OCI-LY7 (cell line): ENCODE measurements around the gene PPM1N. TPM values are rescaled to one million over a fixed set of nuclear protein-coding genes. Genes with fewer than 3 reads are reported as not detected.

Experiments
- BruUV-seq: library from RNA; stranded (reverse); fragments of 400-500 nt; replicated peaks from 2 replicates; lab custom pipeline; 2021; lab: Mats Ljungman, UMichigan
- CTCF ChIA-PET: fragments of 300-600 bp; sonication (Branson Sonifier 250); formaldehyde crosslinking; loops from one replicate; lab custom pipeline; 2022; ENCODE audit warnings: antibody characterized with exemption; ENCODE audit not compliant: unreplicated experiment; lab: Charles Lee
- POLR2A ChIA-PET: fragments of 300-600 bp; sonication (Branson Sonifier 250); formaldehyde crosslinking; loops from one replicate; lab custom pipeline; 2022; ENCODE audit warnings: antibody characterized with exemption; lab: Charles Lee
- DNase-seq: peaks from one replicate; pipeline ENCODE4 v3.0.0-alpha.2; 2015; ENCODE audit warnings: low spot score
- H2AFZ ChIP-seq: fragments of 200-600 bp; sonication (generic), shearing (Covaris generic); 2 replicates; pipeline ENCODE4 v1.6.1; 2014; ENCODE audit warnings: mild to moderate bottlenecking, antibody characterized with exemption, low read length, moderate library complexity
- H3K27ac ChIP-seq: fragments of 200-600 bp; sonication (generic); 2 replicates; pipeline ENCODE4 v1.5.1; 2014; ENCODE audit warnings: mixed run types, low read depth, mild to moderate bottlenecking, moderate library complexity, low read length, inconsistent platforms; ENCODE audit not compliant: poor library complexity, severe bottlenecking
- H3K36me3 ChIP-seq: fragments of 200-600 bp; sonication (generic); 2 replicates; pipeline ENCODE4 v1.6.1; 2014; ENCODE audit warnings: mild to moderate bottlenecking, antibody characterized with exemption, low read length, moderate library complexity, mixed read lengths; ENCODE audit not compliant: insufficient read depth
- H3K4me1 ChIP-seq: fragments of 200-600 bp; sonication (generic); 2 replicates; pipeline ENCODE4 v1.5.1; 2014; ENCODE audit warnings: mild to moderate bottlenecking, low read length; ENCODE audit not compliant: insufficient read depth, poor library complexity, severe bottlenecking
- H3K4me2 ChIP-seq: fragments of 200-600 bp; sonication (generic); 2 replicates; pipeline ENCODE4 v1.6.1; 2014; ENCODE audit warnings: mild to moderate bottlenecking, low read length
- H3K4me3 ChIP-seq: fragments of 200-600 bp; sonication (generic); 2 replicates; pipeline ENCODE4 v1.5.1; 2014; ENCODE audit warnings: mild to moderate bottlenecking, low read depth, low read length; ENCODE audit not compliant: poor library complexity, severe bottlenecking
- H3K79me2 ChIP-seq: fragments of 200-600 bp; sonication (generic); 2 replicates; pipeline ENCODE4 v1.6.1; 2016; ENCODE audit warnings: low read depth, mild to moderate bottlenecking, low read length, moderate library complexity, mixed read lengths; ENCODE audit not compliant: insufficient read depth
- H3K9me2 ChIP-seq: fragments of 200-600 bp; sonication (generic); 2 replicates; pipeline ENCODE4 v1.6.1; 2016; ENCODE audit warnings: mild to moderate bottlenecking, low read length, mixed read lengths; ENCODE audit not compliant: insufficient read depth
- H3K9me3 ChIP-seq: fragments of 200-600 bp; sonication (generic); 2 replicates; pipeline ENCODE4 v1.6.1; 2014; ENCODE audit warnings: mild to moderate bottlenecking, mixed run types, low read length, mixed read lengths
- H4K20me1 ChIP-seq: fragments of 200-600 bp; sonication (generic); 2 replicates; pipeline ENCODE4 v1.6.1; 2014; ENCODE audit warnings: mild to moderate bottlenecking, antibody characterized with exemption, low read length, moderate library complexity, mixed read lengths; ENCODE audit not compliant: insufficient read depth
- EZH2phosphoT487 ChIP-seq: fragments of 200-600 bp; sonication (generic); IDR thresholded peaks from 2 replicates; pipeline ENCODE4 v1.6.1; 2018; ENCODE audit warnings: low read depth, borderline replicate concordance, mild to moderate bottlenecking, mixed run types, antibody characterized with exemption, low read length, moderate library complexity, mixed read lengths
- intact Hi-C: fragments of 100-400 bp; cut with micrococcal nuclease; formaldehyde crosslinking; loops from one replicate; pipeline ENCODE4 v1.10.0; 2022; ENCODE audit not compliant: unreplicated experiment
- total RNA-seq, 2 experiments: library from RNA; depleted of rRNA in 1 of 2; stranded (reverse); fragments of >200 nt in 1 of 2; shearing (Covaris generic) in 1 of 2; gene quantifications; 2 replicates each; pipeline ENCODE4 v1.2.3, GENCODE V29; 2014 to 2022
- TF ChIP-seq, protein P1 (sequence below): fragments of 200-600 bp; sonication (generic); conservative IDR thresholded peaks from 2 replicates; pipeline ENCODE4 v1.5.1; 2014; ENCODE audit warnings: mild to moderate bottlenecking, antibody characterized with exemption, low read length, moderate library complexity, mixed read lengths

Gene PPM1N
- total RNA-seq, 2 experiments from 2014 or later: 1.6 to 2.8 TPM

GRCh38 chr19:45469945-45470761 lies 28.1 kb upstream of the PPM1N start:
- POLR2A ChIA-PET: interaction anchor here (1.4 to 1.8 kb wide), 2 partner anchors 8 to 13 kb away, joined by 3 to 7 read pairs; no protein-coding TSS in a partner anchor

GRCh38 chr19:45470762-45471081 lies 27.5 kb upstream of the PPM1N start:
- H3K36me3 ChIP-seq: no peaks in the 10 kb centered on the region
- peaks cover 24% of the 10 kb centered on the region for H3K4me1 ChIP-seq
- intact Hi-C loops: no loop called here
- no peak overlapping the region for H3K27ac ChIP-seq
- H3K4me2 ChIP-seq: peak overlapping the region; percentile 96; the same call in 1 of the 2 replicates
- ChIA-PET POLR2A (no interaction called here), CTCF (no interaction called here)
- DNase-seq: no peak
- no peaks in the 10 kb centered on the region; the same call in 1 of the 2 replicates for H3K79me2 ChIP-seq
- H3K4me3 ChIP-seq: no peak overlapping the region
- no peaks in the 10 kb centered on the region for H3K9me3 ChIP-seq
- no peak overlapping the region for H2AFZ ChIP-seq
- BruUV-seq: no TSS peak
- H3K9me2 ChIP-seq: no peaks in the 10 kb centered on the region
- TF ChIP-seq, protein P1, sequence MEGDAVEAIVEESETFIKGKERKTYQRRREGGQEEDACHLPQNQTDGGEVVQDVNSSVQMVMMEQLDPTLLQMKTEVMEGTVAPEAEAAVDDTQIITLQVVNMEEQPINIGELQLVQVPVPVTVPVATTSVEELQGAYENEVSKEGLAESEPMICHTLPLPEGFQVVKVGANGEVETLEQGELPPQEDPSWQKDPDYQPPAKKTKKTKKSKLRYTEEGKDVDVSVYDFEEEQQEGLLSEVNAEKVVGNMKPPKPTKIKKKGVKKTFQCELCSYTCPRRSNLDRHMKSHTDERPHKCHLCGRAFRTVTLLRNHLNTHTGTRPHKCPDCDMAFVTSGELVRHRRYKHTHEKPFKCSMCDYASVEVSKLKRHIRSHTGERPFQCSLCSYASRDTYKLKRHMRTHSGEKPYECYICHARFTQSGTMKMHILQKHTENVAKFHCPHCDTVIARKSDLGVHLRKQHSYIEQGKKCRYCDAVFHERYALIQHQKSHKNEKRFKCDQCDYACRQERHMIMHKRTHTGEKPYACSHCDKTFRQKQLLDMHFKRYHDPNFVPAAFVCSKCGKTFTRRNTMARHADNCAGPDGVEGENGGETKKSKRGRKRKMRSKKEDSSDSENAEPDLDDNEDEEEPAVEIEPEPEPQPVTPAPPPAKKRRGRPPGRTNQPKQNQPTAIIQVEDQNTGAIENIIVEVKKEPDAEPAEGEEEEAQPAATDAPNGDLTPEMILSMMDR: no peak
- TF ChIP-seq EZH2phosphoT487: no peak
- H4K20me1 ChIP-seq: 0 out of 2 replicates have a peak, but pooled peaks cover 4% of the 10 kb centered on the region

More at GRCh38 chr19:45469945-45470761, 28.1 kb upstream of the PPM1N start:
- no peaks in the 10 kb centered on the region for H3K9me2 ChIP-seq
- H3K36me3 ChIP-seq: no peaks in the 10 kb centered on the region
- H3K9me3 ChIP-seq: no peaks in the 10 kb centered on the region
- peak overlapping the region; percentile 96 for H3K4me2 ChIP-seq
- BruUV-seq: no TSS peak
- peak overlapping the region; percentile 87 for H3K27ac ChIP-seq
- peak overlapping the region; percentile 81 for H3K4me3 ChIP-seq
- TF ChIP-seq, protein P1: no peak
- no peak for TF ChIP-seq EZH2phosphoT487
- H4K20me1 ChIP-seq: 0 out of 2 replicates have a peak, but pooled peaks cover 4% of the 10 kb centered on the region
- intact Hi-C loops: loop anchor here (2.0 kb wide), 1 partner anchor 19 kb away; no protein-coding TSS in a partner anchor
- DNase-seq: no peak
- H3K79me2 ChIP-seq: no peaks in the 10 kb centered on the region; the same call in 1 of the 2 replicates
- CTCF ChIA-PET: interaction anchor here (0.6 to 2.3 kb wide), 2 partner anchors 9 to 179 kb away, joined by 3 to 7 read pairs; no protein-coding TSS in a partner anchor
- peak overlapping the region; percentile 75; the same call in 1 of the 2 replicates for H2AFZ ChIP-seq
- H3K4me1 ChIP-seq: peaks cover 19% of the 10 kb centered on the region
